ENCODE measurements around the gene VPS37B. TPM values are rescaled to one million over a fixed set of nuclear protein-coding genes. Genes with fewer than 3 reads are reported as not detected.

Gene VPS37B
- total and polyA plus RNA-seq, 2 donors (not counting 3 experiments of a cell fraction or from before 2014, with no cell fraction given): 39.5 to 45.9 TPM

GRCh38 chr12:122884860-122885259 lies 11.1 kb downstream of the VPS37B start:
- dilution Hi-C loops (cut with MboI; ENCODE audit: extremely low pct_ligation_motif_present, low sequenced_read_pairs): no loop called here
- H3K4me2 ChIP-seq (ENCODE audit: insufficient read depth, low read length): no peak overlapping the region
- POLR2A ChIA-PET: no interaction called here
- no peaks in the 10 kb centered on the region for H3K9me1 ChIP-seq (replicated peaks; ENCODE audit: control insufficient read depth, extremely low read depth, insufficient read depth, low read length)
- no peak overlapping the region for H3K4me3 ChIP-seq (replicated peaks in 1 of 3; ENCODE audit: insufficient read depth in 1 of 3, low read depth in 1 of 3, low read length in 3 of 3)
- DNase-seq (ENCODE audit: low read depth, low spot score) (no peak), FAIRE-seq (no peak)
- CTCF ChIA-PET: interaction anchor here (1.1 kb wide), 1 partner anchor 12 kb away, joined by 4 read pairs; no protein-coding TSS in a partner anchor
- H3K9me3 ChIP-seq (replicated peaks; ENCODE audit: control insufficient read depth, insufficient read depth, low read length): no peaks in the 10 kb centered on the region
- TF ChIP-seq, protein P1, sequence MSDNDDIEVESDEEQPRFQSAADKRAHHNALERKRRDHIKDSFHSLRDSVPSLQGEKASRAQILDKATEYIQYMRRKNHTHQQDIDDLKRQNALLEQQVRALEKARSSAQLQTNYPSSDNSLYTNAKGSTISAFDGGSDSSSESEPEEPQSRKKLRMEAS (IDR thresholded peaks at IDR 0.05; ENCODE audit: insufficient read depth, insufficient read length): no peak
- no peak for TF ChIP-seq FOS (IDR thresholded peaks at IDR 0.05; ENCODE audit: borderline replicate concordance, insufficient read depth, low read length)
- TF ChIP-seq POLR2AphosphoS5 (IDR thresholded peaks at IDR 0.05; ENCODE audit: insufficient read depth, low read depth, low read length): no peak
- no peak for TF ChIP-seq EZH2 (IDR thresholded peaks at IDR 0.05; ENCODE audit: borderline replicate concordance, low read depth, low read length, severe bottlenecking)
- TF ChIP-seq JUN (IDR thresholded peaks at IDR 0.05; ENCODE audit: borderline replicate concordance, insufficient read depth, insufficient read length, low read depth): no peak
- no peak for TF ChIP-seq POLR2A (IDR thresholded peaks at IDR 0.05; ENCODE audit: low read depth, low read length)
- no peak for TF ChIP-seq GATA2 (IDR thresholded peaks at IDR 0.05; ENCODE audit: insufficient read depth, insufficient read length, low read depth, low read length)
- no peak overlapping the region for H2AFZ ChIP-seq (ENCODE audit: low read depth, low read length)
- peaks cover 86% of the 10 kb centered on the region for H3K79me2 ChIP-seq (ENCODE audit: control insufficient read depth, insufficient read depth, low read length)
- H3K27ac ChIP-seq (ENCODE audit: insufficient read depth, low read depth, low read length): no peak overlapping the region
- intact Hi-C loops (cut with micrococcal nuclease): no loop called here
- BruUV-seq (replicated peaks): no TSS peak
- H3K36me3 ChIP-seq (ENCODE audit: control insufficient read depth in 2 of 2, extremely low read depth in 1 of 2, insufficient read depth in 2 of 2, low read length in 2 of 2): no peaks in the 10 kb centered on the region
- no peak overlapping the region for H3K9ac ChIP-seq (replicated peaks; ENCODE audit: extremely low read depth, insufficient read depth, low read length)
- H4K20me1 ChIP-seq (replicated peaks; ENCODE audit: control insufficient read depth, extremely low read depth, insufficient read depth, low read length): no peaks in the 10 kb centered on the region
- H3K27me3 ChIP-seq (ENCODE audit: control insufficient read depth in 2 of 2, insufficient read depth in 2 of 2, low read length in 2 of 2): no peaks in the 10 kb centered on the region
- peaks cover 53% of the 10 kb centered on the region for H3K4me1 ChIP-seq (ENCODE audit: control insufficient read depth, extremely low read depth, insufficient read depth, low read length)
